GM18909 (cell line): Measurements from ENCODE around the gene MYO1D.

ENCODE experiments used
- ATAC-seq: cut with Tn5 transposase; IDR thresholded peaks from one replicate; pipeline ENCODE4 v1.9.1; 2021; ENCODE audit warnings: mild to moderate bottlenecking; ENCODE audit not compliant: unreplicated experiment, poor library complexity

MYO1D gene

DNA sequence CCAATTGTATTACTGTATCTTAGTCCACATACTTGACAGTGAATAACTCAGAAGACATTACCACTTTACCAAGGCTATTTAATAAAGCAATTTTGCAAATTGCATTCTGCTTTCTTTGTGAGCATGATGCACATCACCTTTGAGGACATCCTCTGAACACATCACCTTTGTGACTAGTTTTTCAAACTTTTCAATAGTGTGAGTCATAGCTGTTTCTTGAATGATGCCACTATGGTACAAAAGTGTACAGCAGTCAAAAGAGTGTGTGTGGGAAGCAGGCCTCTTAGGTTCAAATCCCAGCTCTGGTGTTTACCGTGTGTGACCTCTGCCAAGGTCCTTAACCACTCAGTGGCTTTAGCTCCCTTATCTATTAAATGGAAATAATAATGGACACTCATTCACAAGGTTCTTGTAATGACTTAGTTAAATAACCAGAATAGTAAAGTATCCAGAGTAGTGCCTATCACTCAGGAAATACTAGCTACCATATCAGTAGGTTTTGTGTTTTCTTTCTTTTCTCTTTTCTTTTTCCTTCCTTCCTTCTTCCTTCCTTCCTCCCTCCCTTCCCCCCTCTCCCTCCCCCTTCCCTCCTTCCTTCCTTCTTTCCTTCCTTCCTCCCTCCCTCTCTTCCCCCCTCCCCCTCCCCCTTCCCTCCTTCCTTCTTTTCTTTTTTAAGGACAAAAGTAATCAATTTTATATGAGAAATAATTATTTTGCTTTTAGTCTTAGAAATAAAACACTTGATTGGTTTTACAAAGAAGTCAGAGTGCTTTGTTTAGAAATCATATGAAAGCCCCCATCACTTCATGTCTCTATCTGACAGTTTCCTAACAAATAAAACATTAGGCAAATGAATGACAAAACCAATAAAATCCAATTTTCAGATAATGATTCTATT, 178.9 kb downstream of the MYO1D start:
- no peak for ATAC-seq

DNA sequence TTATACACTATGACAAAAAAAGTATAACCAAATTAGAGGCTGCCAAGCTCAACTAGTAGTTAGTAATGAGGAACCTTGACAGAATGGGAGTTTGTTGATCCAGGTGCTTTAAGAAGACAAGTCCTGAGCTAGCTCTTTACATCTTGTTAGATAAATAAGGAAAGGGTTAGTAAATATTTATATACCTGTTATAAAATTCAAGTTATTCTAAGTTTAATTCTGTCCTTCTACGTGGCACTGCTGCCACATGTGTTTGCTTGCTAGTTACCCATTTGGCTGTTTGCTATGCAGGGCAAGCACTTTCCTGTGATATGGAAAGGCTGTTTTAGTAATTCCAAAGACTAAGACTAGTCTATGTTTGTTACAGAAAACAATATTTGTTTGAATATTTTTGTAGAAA, 180.5 kb downstream of the MYO1D start:
- ATAC-seq, result no peak

DNA sequence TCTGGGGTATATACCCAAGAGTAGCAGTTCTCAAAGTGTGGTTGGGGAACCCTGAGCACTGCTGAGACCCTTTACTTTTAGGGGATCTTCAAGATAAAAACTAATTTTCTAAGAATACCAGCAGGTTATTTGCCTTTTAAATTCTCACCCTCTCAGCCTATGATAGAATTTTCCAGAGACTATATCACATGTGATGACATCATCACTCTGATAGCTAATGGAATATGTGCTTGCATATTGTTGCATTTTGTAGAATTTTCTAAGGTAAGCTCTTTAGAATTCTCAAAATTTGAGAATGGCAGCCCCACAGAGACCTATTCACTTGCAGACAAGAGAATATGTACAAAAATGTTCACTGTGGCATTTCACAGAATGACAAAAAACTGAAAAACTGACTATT, 181.1 kb downstream of the MYO1D start:
- ATAC-seq, result no peak

DNA sequence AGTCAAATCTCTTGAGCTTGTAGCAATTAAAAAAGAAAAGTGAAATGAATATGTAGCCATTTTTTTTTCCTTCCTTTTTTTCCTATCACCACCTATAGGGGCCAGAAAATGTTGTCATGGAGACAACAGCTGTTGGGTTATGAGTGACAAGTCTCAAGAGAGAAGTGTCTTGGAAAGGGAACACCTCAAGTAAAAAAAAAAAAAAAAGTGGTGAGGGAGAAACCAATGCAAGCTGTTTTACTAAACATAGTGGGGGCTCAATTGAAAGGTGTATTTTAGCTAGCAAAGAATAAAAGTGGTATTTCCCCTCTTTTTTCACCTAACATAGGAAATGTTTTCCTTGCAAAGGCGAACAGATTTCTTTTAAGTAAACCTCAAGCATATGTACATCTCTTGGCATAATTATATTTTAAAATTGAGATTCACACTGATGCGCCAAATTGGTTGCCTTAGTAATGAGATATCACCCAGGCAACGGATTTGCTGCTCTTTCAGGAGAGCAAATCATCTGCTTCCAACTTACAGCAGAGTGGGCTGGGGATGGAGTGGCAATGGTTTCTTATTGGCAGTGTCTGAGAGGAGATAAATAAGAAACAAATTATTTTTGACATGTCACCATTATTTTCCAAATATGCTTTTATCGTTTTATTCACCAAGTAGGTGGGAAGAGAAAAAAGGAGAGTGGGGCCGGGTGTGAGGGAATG, 183.6 kb downstream of the MYO1D start:
- ATAC-seq, result no peak

DNA sequence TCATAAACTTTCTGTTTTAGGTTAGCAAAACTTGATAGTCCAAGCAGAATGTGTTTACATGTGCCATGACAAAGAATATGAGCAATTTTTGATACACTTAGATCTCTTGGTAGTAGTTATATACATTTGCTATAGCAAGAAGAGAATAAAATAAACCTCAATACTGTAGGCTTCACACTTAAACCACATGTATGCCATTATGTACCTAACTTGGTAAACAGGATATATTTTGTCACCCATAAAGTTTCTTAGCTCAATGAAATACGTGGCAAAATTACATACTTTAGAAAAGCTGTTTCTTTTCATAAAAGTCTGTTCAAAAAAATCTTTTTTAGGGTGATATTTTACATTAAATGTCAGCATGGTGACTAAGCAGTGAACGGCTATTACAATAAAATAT, 184.7 kb downstream of the MYO1D start:
- ATAC-seq, result no peak

DNA sequence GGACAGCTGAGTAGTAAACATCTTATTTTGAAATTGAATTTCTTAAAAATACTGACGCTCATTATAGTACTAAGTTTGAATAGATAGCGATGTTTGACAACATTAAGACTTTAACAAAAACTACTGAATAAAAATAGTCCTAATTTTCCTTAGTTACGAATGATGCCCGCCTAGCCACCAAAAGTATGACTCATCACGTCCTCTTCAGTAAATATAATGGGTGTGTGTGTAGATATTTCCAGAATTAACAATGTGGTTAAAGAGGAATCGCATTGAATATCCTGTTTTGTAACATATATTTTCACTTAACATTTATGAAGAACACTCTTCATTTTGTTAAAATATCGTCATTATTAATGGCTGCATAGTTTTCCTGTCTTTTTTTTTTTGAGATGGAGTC, 187.6 kb downstream of the MYO1D start:
- no peak for ATAC-seq

DNA sequence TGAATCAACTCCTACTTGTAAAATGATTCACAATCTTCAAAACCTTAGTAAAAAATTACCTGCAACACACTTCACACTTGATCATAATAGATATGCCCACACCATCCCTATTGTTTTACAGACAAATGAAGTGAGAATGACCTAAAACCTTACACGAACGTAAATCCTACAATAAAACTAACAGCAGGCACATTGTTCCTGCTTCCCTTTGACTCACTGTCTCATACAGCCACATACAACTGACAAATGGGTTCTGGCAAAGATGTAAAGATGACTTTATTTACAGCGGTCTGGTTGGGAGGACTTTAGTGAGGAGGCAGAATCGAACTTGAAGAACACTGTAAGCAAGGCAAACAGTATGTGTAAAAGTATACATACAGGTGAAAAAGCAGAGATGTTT, 188.7 kb downstream of the MYO1D start:
- no peak for ATAC-seq

DNA sequence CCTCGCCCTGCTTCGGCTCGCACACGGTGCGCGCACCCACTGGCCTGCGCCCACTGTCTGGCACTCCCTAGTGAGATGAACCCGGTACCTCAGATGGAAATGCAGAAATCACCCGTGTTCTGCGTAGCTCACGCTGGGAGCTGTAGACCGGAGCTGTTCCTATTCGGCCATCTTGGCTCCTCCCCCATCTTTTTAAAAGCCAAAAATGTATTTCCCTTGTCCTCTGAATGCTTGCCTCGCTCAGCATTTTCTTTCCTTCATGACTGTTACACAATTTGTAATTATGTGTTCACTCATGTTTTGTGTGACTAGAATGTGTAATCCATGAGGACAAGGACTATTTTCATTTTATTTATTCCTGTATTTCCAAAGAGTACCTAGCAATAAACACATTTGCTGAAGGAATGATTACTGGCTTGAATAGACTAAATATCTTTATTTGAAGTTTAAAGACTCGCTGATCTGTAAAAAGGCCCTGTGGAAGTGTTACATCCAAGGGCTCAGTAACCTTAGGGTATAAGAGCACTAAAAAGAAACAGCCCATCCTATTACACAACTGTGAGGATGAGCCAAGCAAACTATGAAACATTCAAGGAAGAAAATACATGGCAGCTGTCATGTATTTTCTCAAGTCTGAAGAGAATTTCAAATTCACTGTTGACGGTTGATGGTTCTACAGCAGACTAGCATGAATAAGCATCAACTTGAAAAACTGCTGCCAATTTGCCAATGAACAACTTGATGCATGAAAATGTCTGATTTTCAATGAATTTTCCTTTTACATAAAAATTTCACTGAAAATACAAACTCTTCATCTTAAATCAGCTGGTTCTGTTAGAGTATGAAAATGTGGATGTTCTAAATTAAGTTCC, 192.6 kb downstream of the MYO1D start:
- no peak for ATAC-seq

DNA sequence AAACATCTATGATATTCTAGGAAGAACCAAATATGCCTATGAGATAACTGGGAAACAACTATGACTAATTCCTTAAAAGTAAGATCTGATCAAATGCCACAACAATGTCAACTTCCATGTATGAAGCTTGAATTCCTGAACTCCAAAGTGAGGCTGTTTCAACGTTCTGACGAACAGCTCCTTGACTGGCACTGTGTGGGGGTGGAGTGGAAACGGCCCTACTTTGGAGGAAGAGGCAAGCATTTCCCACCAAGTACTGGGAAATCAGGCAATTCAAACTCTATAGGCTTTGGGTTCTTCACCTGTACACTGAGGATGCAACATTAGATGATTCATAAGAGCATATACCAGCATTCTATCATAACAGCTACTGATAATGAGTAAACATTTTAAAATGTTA, 203.0 kb downstream of the MYO1D start:
- ATAC-seq, result no peak

DNA sequence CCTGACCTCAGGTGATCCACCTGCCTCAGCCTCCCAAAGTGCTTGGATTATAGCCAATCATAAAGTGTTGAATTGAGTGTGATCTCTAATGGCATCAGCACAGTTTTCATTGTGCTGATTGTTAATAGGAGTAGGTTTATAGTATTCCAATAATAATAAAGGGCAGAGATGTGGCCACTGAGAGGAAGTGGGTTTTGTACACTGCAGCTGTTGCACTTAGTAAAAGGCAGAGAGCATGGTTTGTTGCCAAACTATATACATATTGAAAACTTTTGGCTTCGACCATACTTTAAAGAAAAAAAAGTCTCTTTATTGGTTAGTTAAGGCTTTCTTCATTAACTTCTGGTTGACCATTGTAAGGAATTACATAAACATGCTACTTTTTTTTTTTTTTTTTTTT, 204.2 kb downstream of the MYO1D start:
- no peak for ATAC-seq

DNA sequence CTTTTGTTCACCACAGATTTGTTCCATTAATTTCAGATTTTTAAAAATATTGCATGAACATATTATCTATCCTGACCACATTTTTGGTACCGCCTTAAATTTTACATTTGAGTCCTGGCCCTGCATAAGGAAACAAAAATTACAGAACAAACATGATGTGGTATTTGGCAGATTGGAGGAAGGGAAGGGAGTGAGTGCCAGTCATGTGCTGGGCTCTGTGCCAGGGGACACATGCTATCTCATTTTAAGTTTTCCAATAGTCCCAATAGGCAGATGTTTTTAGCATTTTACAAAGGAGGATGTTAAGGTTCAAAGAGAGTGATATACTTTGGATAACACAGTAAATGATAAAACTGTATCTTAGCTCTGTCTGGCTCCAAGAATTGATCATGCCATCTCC, 205.0 kb downstream of the MYO1D start:
- no peak for ATAC-seq

DNA sequence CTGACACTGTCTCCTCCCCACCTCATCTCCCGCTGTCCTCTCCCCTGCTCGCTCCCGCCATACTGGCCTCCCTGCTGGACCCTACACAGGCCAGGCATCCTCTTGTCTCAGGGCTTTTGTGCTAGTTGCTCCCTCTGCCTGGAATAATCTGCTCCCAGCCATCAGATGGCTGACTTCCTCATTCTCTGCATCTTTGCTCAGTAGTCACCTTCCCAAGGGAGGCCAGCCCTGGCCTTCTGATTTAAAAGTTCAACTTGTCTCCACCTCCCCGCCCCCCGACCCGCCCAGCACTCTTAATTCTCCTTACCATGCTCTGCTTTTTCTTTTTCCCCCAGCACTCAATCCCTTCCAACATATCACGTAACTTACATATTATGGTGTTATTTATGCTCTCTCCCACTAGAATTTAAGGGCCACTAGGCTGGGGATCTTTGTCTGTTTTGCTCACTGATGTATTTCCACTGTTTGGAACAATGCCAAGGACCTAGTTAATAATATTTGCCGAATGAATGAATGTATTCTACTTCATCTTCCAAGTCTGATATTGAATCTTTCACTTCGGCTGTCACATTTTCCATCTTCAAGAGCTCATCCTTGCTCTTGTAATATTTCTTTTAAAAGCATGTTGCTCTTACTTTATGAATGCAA, 211.9 kb downstream of the MYO1D start:
- ATAC-seq, result no peak

DNA sequence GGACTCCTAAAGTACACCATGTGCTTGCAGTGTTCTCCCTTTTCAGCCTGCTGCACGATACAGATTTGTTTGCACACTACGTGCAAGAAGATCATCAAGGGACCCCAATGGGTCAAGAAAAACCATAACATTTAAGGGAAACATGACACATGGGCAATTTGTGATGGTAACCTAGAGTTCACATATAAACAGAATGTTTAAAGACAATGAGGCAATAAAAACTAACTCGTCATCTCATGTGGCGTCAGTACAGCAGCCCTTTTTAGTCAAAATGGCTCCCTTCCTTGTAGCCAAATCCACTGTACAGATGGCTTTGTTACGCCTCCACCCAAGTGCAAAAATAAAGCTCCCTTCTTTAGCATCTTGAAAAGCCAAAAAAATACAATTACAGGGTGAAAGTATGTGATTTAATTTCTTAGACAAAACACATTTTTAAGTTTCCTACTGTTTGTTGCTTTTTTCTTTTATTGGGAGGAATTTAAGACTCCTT, 216.4 kb downstream of the MYO1D start:
- ATAC-seq, result no peak

DNA sequence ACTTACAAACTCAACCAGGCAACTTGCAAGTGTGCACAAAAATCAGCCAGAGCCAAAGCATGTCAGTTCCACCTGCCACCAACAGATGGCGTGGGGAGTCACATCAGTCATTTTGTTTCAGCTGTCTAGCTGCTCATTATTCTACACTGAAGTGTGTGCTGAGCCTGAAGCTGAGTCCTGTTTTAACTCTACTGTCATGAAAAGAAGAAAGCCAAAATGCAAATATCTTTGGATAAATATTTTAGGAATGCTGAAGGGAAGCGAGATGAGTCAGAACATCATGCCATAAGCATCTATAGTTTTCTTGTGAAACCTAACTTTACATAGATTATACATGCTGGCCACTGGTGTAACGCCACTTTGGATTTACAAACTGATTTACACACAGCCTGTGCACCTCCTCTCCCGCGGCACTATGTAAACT, 217.5 kb downstream of the MYO1D start:
- no peak for ATAC-seq

DNA sequence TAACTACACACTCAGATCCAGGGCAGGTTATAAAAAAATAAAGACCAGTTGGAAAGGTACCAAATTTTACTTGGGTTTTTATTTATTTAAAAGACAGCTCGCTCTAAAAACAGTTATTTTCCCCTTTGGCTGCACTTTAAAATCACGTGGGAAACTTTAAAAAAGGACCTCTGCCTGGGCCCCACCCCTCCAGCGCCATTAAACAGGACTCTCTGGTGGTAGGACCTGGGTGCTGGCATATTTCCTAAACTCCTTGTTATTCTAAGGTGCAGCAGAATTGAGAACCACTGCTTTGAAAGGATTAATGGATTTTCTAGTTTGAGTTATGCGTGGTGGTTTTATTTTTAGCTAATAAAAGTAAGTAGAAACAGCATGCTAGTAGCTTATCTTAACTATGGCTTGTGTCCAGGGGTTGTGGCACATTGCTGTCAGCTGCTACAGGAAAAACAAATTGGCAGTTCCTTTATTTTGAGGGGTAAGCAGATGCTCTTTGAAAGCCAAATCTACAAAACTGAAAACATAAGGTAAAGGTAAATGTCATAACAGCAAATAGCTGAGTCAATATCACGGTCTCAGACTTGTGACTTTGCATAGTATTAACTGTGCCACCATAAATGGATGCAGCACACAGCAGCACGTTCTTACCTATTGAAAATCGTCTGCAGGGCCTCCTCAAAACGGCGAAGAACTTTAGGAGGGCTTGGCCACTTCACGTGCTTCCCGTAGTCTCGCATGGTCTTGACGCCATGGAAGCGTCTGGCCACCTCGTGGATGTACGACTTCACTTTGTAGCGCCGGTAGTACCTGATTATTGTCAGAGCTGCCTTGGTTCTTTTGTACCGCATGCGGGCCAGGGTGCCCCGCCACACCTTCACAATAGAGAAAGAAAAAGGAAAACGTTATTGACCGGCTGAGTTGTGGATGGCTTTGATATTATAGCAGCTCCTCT, 218.2 kb downstream of the MYO1D start:
- no peak for ATAC-seq

DNA sequence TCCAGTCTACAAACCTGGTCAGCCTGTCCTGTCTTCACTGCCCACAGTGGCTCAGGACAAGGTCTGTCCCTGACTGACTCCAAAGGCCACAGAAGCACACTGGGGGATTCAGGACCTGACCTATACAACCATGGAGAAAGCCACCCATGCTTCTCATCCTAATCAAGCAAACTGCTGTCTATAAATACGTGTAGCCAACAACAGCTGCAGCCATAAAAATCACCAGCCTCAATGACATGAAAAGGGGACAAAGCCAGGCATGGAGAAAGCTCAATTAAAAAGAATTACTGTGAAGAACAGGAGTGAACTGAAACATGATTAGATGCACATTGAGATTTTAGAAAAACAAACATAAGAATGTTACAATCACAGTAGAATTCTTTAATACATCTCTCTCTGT, 220.0 kb downstream of the MYO1D start:
- ATAC-seq, result no peak

DNA sequence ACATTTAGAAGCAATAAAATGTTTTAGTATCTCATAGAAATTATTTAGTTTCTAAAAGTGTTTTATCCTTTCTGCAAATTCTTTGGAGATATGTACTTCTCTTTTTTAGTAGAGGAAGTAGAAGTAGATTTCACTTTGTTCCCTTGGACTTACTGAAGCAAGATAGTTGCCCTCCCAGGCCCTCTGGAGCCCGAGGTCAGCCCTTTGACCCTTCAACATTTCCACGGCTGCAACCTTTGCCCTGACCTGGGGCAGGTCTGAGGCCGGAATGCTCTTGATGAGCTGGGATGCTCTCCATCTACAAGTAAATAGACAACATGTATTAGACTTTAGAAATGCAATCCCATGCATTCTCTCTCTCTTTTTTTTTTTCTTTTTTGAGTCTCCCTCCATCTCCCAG, 222.6 kb downstream of the MYO1D start:
- no peak for ATAC-seq

DNA sequence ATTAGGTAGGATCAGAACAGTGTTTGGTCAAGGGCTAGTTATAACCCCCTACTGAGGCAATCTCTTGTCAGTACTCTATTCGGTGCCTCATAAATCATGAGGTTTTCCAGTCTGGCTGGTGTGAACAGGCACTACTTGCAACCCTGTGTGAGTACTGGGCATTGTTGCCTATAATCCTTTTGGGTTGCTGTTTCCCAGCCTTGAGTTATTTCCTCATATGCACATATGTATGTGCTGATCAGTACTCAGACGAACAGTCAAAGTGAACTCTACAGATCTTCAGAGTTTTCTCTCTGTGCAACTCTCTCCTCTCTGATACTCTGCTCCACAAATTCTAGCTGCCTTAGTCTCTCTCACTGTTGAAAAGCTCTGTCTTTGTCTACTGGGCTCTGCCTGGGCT, 225.8 kb downstream of the MYO1D start:
- no peak for ATAC-seq

DNA sequence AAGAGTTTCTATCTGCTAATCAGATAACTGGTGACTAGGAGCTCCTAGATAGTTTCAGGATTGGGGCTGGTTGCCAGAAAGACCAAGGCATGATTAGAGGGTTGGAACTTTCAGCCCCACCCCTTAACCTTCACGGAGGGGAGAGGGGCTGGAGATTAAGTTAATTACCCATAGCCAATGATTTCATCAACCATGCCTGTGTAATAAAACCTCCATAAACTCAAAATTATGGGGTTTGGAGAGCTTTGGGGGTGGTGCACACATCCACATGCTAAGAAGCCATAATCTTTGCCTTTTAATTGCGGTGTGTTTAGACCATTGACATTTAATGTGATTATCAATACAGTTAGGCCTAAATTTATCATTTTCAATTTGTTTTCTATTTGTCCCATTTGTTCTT, 228.5 kb downstream of the MYO1D start:
- no peak for ATAC-seq
